K562 (cell line): ENCODE measurements around the gene C11orf91. TPM values are rescaled to one million over a fixed set of nuclear protein-coding genes. Genes with fewer than 3 reads are reported as not detected.

ENCODE experiments used
- CBFA2T3 ChIP-seq: fragments of 450-650 bp; IDR thresholded peaks from 2 replicates; pipeline ENCODE4 v1.6.1; 2017
- CREM ChIP-seq: IDR thresholded peaks from 2 replicates; pipeline ENCODE4 v1.6.1; 2014; ENCODE audit warnings: antibody characterized with exemption, low read depth
- CTBP1 ChIP-seq: fragments of 450-650 bp; IDR thresholded peaks from 2 replicates; pipeline ENCODE4 v1.6.1; 2016; ENCODE audit warnings: borderline replicate concordance
- ELF2 ChIP-seq: fragments of 250-450 bp; sonication (Bioruptor Pico); IDR thresholded peaks from 2 replicates; pipeline ENCODE4 v1.5.0; 2021; ENCODE audit warnings: mild to moderate bottlenecking
- FOXK2 ChIP-seq, 2 experiments: fragments of 450-650 bp; IDR thresholded peaks in 1 of 2; conservative IDR thresholded peaks in 1 of 2; 2 replicates each; pipeline ENCODE4 v1.6.1; 2016; ENCODE audit warnings: low read depth in 2 of 2, mild to moderate bottlenecking in 1 of 2
- GABPB1 ChIP-seq: sonication (generic); formaldehyde crosslinking; IDR thresholded peaks from 2 replicates; pipeline ENCODE4 v1.8.0; 2022; ENCODE audit warnings: mild to moderate bottlenecking, missing genetic modification reagents
- GTF2E2 ChIP-seq: fragments of 200-800 bp; sonication (Bioruptor generic); IDR thresholded peaks from 2 replicates; pipeline ENCODE4 v1.6.1; 2016; ENCODE audit warnings: missing genetic modification characterization, missing compliant biosample characterization
- HDAC1 ChIP-seq, 2 experiments: fragments of 450-650 bp; IDR thresholded peaks; 2 replicates each; pipeline ENCODE4 v1.6.1; 2016 to 2017; ENCODE audit warnings: inconsistent platforms in 1 of 2, mild to moderate bottlenecking in 1 of 2, moderate library complexity in 1 of 2
- KLF13 ChIP-seq: fragments of 450-650 bp; IDR thresholded peaks from 2 replicates; pipeline ENCODE4 v1.6.1; 2016; ENCODE audit warnings: missing genetic modification characterization, low read depth, mild to moderate bottlenecking, missing compliant biosample characterization, moderate library complexity, borderline replicate concordance
- MAZ ChIP-seq, 2 experiments: fragments of 450-650 bp in 1 of 2; sonication (generic) in 1 of 2; formaldehyde crosslinking; IDR thresholded peaks in 1 of 2; conservative IDR thresholded peaks in 1 of 2; 2 replicates each; pipeline versions ENCODE4 v1.4.0 to v1.5.0; 2020; ENCODE audit warnings: mild to moderate bottlenecking in 1 of 2, missing genetic modification reagents in 1 of 2
- MLLT1 ChIP-seq, 2 experiments: fragments of 450-650 bp; IDR thresholded peaks; 2 replicates each; pipeline ENCODE4 v1.6.1; 2016
- NRF1 ChIP-seq, 2 experiments: fragments of 450-650 bp; IDR thresholded peaks in 1 of 2; conservative IDR thresholded peaks in 1 of 2; 2 replicates each; pipeline ENCODE4 v1.6.1; 2014; ENCODE audit warnings: mild to moderate bottlenecking in 2 of 2
- PHF8 ChIP-seq: fragments of 200-600 bp; sonication (generic); IDR thresholded peaks from 2 replicates; pipeline ENCODE4 v1.6.1; 2012; ENCODE audit warnings: mixed run types, mild to moderate bottlenecking, inconsistent platforms, low read length, moderate library complexity, borderline replicate concordance
- POLR2H ChIP-seq: IDR thresholded peaks from 2 replicates; pipeline ENCODE4 v1.6.1; 2016; ENCODE audit warnings: missing genetic modification characterization, low read depth, mild to moderate bottlenecking, control low read depth, missing compliant biosample characterization, moderate library complexity
- SUPT5H ChIP-seq: fragments of 450-650 bp; IDR thresholded peaks from 2 replicates; pipeline ENCODE4 v1.6.1; 2016
- TAF1 ChIP-seq: IDR thresholded peaks from 2 replicates; pipeline ENCODE4 v1.6.1; 2011; ENCODE audit warnings: mild to moderate bottlenecking, low read length, moderate library complexity; ENCODE audit not compliant: insufficient read depth, control insufficient read depth, severe bottlenecking; ENCODE audit errors: extremely low read depth
- TEAD1 ChIP-seq, 2 experiments: fragments of 450-650 bp in 1 of 2; sonication (generic) in 1 of 2; formaldehyde crosslinking; IDR thresholded peaks; 2 replicates each; pipeline versions ENCODE4 v1.4.0 to v1.8.0; 2020 to 2022; ENCODE audit warnings: mild to moderate bottlenecking in 2 of 2, missing genetic modification reagents in 1 of 2
- THAP12 ChIP-seq: fragments of 250-450 bp; sonication (Bioruptor Pico); IDR thresholded peaks from 2 replicates; pipeline ENCODE4 v1.9.0; 2021; ENCODE audit warnings: mild to moderate bottlenecking, inconsistent platforms
- ZBTB2 ChIP-seq: fragments of 450-650 bp; IDR thresholded peaks from 2 replicates; pipeline ENCODE4 v1.6.1; 2016; ENCODE audit warnings: antibody characterized with exemption
- ZEB2 ChIP-seq: fragments of 450-650 bp; IDR thresholded peaks from 2 replicates; pipeline ENCODE4 v1.6.1; 2016
- ZKSCAN1 ChIP-seq: fragments of 150-350 bp; IDR thresholded peaks from 2 replicates; pipeline ENCODE4 v1.6.1; 2016; ENCODE audit warnings: low read depth, low read length
- ZKSCAN3 ChIP-seq: fragments of 250-450 bp; sonication (Bioruptor Pico); IDR thresholded peaks from 2 replicates; pipeline ENCODE4 v1.4.0; 2020
- ZNF408 ChIP-seq: fragments of 250-450 bp; sonication (Bioruptor Pico); IDR thresholded peaks from 2 replicates; pipeline ENCODE4 v1.4.0; 2020; ENCODE audit warnings: low read depth, mild to moderate bottlenecking, moderate library complexity
- ZNF830 ChIP-seq: fragments of 250-450 bp; sonication (Bioruptor Pico); IDR thresholded peaks from 2 replicates; pipeline ENCODE4 v1.5.0; 2021; ENCODE audit warnings: mild to moderate bottlenecking
- polyA plus RNA-seq, 8 experiments: library from polyadenylated mRNA; depleted of rRNA in 4 of 8; stranded (reverse) in 5 of 8; unstranded in 3 of 8; fragments of >200 nt; fragmentation: Nextera tagmentation in 2 of 8; fragmentation: Illumina TruSeq in 1 of 8; extraction: Ambion mirVana in 2 of 8; extraction: Trizol in 1 of 8; gene quantifications; 2 replicates each; pipeline versions ENCODE4 v1.2.1 to v1.2.3, GENCODE V29; 2011 to 2014; ENCODE audit warnings: inconsistent platforms in 1 of 8, missing spikeins in 1 of 8
- total RNA-seq, 7 experiments: library from RNA; depleted of rRNA in 6 of 7; stranded (reverse); fragments of >200 nt in 6 of 7; fragmentation: Illumina TruSeq in 2 of 7; extraction: Trizol in 2 of 7; gene quantifications; 2 replicates each; pipeline versions ENCODE4 v1.2.1 to v1.2.3, GENCODE V29; 2011 to 2021; ENCODE audit warnings: low replicate concordance in 1 of 7

Gene C11orf91
- total and polyA plus RNA-seq, 9 of the 15 experiments (the other 6 are each of a cell fraction or from before 2014, with no cell fraction given) = not detected

- peak in 1 of 2 experiments; percentile 55; a peak in 2 of 4 replicates for TF ChIP-seq HDAC1 (IDR thresholded peaks at IDR 0.05)
- TF ChIP-seq GABPB1 = peak; percentile 61; the same call in 1 of the 2 replicates
- TF ChIP-seq GTF2E2 (tag) = 0 out of 2 replicates have a peak, but pooled peaks have one; percentile 54
- TF ChIP-seq ZKSCAN3 (CRISPR knock-in tag) = no peak
- no peak for TF ChIP-seq ZNF408 (CRISPR knock-in tag)
- TF ChIP-seq CREM = peak; percentile 40; the same call in 1 of the 2 replicates
- TF ChIP-seq THAP12 (CRISPR knock-in tag) = 0 out of 2 replicates have a peak, but pooled peaks have one; percentile 19
- TF ChIP-seq ELF2 (CRISPR knock-in tag) = no peak
- peak; percentile 54; the same call in 1 of the 2 replicates for TF ChIP-seq ZBTB2
- peak; percentile 79 for TF ChIP-seq TAF1
- TF ChIP-seq MAZ (CRISPR knock-in tag; conservative IDR thresholded peaks at IDR 0.05 in 1 of 2, IDR thresholded peaks at IDR 0.05 in 1 of 2) = peak in 1 of 2 experiments; percentile 76; a peak in 2 of 4 replicates
- TF ChIP-seq TEAD1 (CRISPR knock-in tag; IDR thresholded peaks at IDR 0.05) = peak in 1 of 2 experiments; percentile 80; a peak in 1 of 4 replicates
- TF ChIP-seq KLF13 (tag) = no peak
- no peak for TF ChIP-seq FOXK2 (conservative IDR thresholded peaks at IDR 0.05 in 1 of 2, IDR thresholded peaks at IDR 0.05 in 1 of 2; ENCODE audit: low read depth in 2 of 2)
- TF ChIP-seq POLR2H (tag) = peak; percentile 57; the same call in 1 of the 2 replicates
- peak; percentile 81; the same call in 1 of the 2 replicates for TF ChIP-seq PHF8
- peak; percentile 83 for TF ChIP-seq SUPT5H
- peak; percentile 79 for TF ChIP-seq CTBP1
- peak; percentile 6; the same call in 1 of the 2 replicates for TF ChIP-seq CBFA2T3
- 0 out of 2 replicates have a peak, but pooled peaks have one; percentile 48 for TF ChIP-seq ZKSCAN1
- 0 out of 4 replicates have a peak, but pooled peaks of 1 of the 2 experiments have one; percentile 28 for TF ChIP-seq MLLT1 (IDR thresholded peaks at IDR 0.05)
- no peak for TF ChIP-seq ZNF830 (CRISPR knock-in tag)
- TF ChIP-seq ZEB2 = peak; percentile 76; the same call in 1 of the 2 replicates
- peak; percentile 95 for TF ChIP-seq NRF1 (conservative IDR thresholded peaks at IDR 0.05 in 1 of 2, IDR thresholded peaks at IDR 0.05 in 1 of 2)
Observed at GRCh38 chr11:33736148-33736812, 35.7 kb upstream of the C11orf91 start, which contains the start of gene CD59 (continued).
